AG04449 (cell line): Measurements from ENCODE around the gene BCL11A.

Experiments used
- CTCF ChIA-PET: fragments of 350-600 bp; formaldehyde crosslinking; extraction: SDS; loops from one replicate; lab custom pipeline; 2021; ENCODE audit warnings: antibody characterized with exemption; lab: Yijun Ruan, JAX
- POLR2A ChIA-PET: fragments of 400-600, 350-600 bp; formaldehyde crosslinking; extraction: SDS; loops from one replicate; lab custom pipeline; 2020; ENCODE audit warnings: antibody characterized with exemption, inconsistent platforms; lab: Yijun Ruan, JAX
- DNase-seq: peaks from one replicate; pipeline ENCODE4 v3.0.0-alpha.2; 2010; ENCODE audit warnings: low read depth, low spot score
- H3K4me3 ChIP-seq: 2 replicates; pipeline ENCODE4 v1.5.1; 2011; ENCODE audit warnings: low read depth, mild to moderate bottlenecking, control low read depth, low read length
- CTCF ChIP-seq: IDR thresholded peaks from one replicate; pipeline ENCODE4 v1.5.1; 2011; ENCODE audit warnings: mild to moderate bottlenecking, moderate library complexity, low read length, control low read depth, inconsistent platforms; ENCODE audit not compliant: insufficient read depth; ENCODE audit errors: missing control alignments

BCL11A gene

GRCh38 chr2:60476206-60476954, 77.1 kb downstream of the BCL11A start:
- ChIA-PET POLR2A (no interaction called here), CTCF (interaction anchor here (0.6 to 1.0 kb wide), 2 partner anchors 19 to 72 kb away, joined by 3 to 4 read pairs; no protein-coding TSS in a partner anchor)
- no peak for TF ChIP-seq CTCF
- no peak for DNase-seq
- no peak overlapping the region for H3K4me3 ChIP-seq

- POLR2A ChIA-PET = no interaction called here
- CTCF ChIA-PET = no interaction called here
- no peak for TF ChIP-seq CTCF
- H3K4me3 ChIP-seq = no peak overlapping the region
- DNase-seq = no peak
Measured at GRCh38 chr2:60475123-60475830, 78.2 kb downstream of the BCL11A start.

- CTCF ChIA-PET = interaction anchor here (1.4 kb wide), 1 partner anchor 9 kb away, joined by 4 read pairs; no protein-coding TSS in a partner anchor
- no peak for TF ChIP-seq CTCF
- no peak overlapping the region for H3K4me3 ChIP-seq
- POLR2A ChIA-PET = no interaction called here
- no peak for DNase-seq
Measured at GRCh38 chr2:60474301-60474700, 79.2 kb downstream of the BCL11A start.

- no peak for TF ChIP-seq CTCF
- CTCF ChIA-PET = interaction anchor here (1.4 kb wide), 1 partner anchor 9 kb away, joined by 4 read pairs; no protein-coding TSS in a partner anchor
- no peak for DNase-seq
- H3K4me3 ChIP-seq = no peak overlapping the region
- POLR2A ChIA-PET = no interaction called here
Measured at GRCh38 chr2:60473546-60473945, 79.9 kb downstream of the BCL11A start.

GRCh38 chr2:60472663-60473289, 80.7 kb downstream of the BCL11A start:
- DNase-seq = no peak
- no peak for TF ChIP-seq CTCF
- ChIA-PET POLR2A (no interaction called here), CTCF (no interaction called here)
- no peak overlapping the region for H3K4me3 ChIP-seq

- DNase-seq = no peak
- H3K4me3 ChIP-seq = no peak overlapping the region
- no peak for TF ChIP-seq CTCF
- ChIA-PET CTCF (interaction anchor here (1.2 kb wide), 1 partner anchor 31 kb away, joined by 3 read pairs; no protein-coding TSS in a partner anchor), POLR2A (no interaction called here)
Measured at GRCh38 chr2:60472041-60472440, 81.4 kb downstream of the BCL11A start.
